NCI-H2029 (cell line): ENCODE results near the gene CAPRIN1.

ENCODE experiments used
- DNase-seq: peaks from one replicate; lab custom pipeline; 2025; lab: John Stamatoyannopoulos, UW

The CAPRIN1 gene

DNA sequence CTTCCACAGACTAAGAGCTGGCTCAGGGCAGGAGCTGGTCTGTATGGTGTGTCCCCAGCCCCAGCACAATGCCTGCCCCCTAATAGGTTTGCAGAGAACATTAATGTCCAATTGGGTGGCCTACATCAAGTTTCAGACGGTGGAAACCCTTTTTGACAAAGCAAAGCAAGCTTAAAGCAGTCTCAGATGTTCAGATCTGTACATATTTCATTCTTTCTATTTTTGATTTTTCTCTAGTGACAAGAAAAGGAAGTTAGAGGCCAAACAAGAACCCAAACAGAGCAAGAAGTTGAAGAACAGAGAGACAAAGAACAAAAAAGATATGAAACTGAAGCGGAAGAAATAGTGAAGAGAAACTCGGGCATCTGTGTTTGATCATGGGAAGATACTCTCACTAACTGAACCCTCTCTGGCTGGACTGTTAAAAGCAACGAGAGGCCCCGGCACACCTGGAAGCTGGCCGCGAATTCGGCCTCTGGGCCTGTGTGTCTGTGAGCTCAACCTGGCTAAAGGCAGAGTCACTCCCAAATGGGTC lies 94.4 kb downstream of the CAPRIN1 start:
- no peak for DNase-seq

- no peak for DNase-seq
Observed at GRCh38 chr11:34146411-34146810, 94.9 kb downstream of the CAPRIN1 start.

- DNase-seq, result no peak
Observed at GRCh38 chr11:34146866-34147265, 95.3 kb downstream of the CAPRIN1 start.

DNA sequence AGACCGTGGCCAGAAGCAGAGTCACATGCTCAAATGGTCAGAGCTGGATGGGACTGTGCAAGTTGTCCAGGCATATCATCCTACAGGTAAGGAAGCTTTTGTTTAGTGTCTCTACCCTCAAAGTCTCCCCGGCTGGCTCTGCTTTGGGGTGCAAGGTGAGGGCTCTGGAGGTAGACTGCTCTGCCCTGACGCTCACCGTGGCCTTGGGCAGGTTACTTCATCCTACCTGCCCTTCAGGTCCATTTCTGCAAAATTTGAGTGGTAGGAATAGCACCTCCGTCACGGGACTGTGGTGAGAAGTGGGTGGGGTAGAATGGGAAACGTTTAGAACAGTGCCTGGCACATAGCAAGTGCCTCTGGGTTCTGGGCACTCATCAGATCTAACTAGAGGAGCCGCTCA lies 96.0 kb downstream of the CAPRIN1 start:
- DNase-seq, result no peak

- DNase-seq, result no peak
Observed at GRCh38 chr11:34148504-34149165, 97.1 kb downstream of the CAPRIN1 start.

- DNase-seq, result no peak
Observed at GRCh38 chr11:34149274-34149673, 97.7 kb downstream of the CAPRIN1 start.

- no peak for DNase-seq
Observed at GRCh38 chr11:34149786-34150185, 98.3 kb downstream of the CAPRIN1 start.

- DNase-seq, result no peak
Observed at GRCh38 chr11:34150494-34151151, 99.1 kb downstream of the CAPRIN1 start.
